Measurements from ENCODE around the gene KCTD19.

- TF ChIP-seq CTCF (IDR thresholded peaks at IDR 0.05) (no peak), POLR2A (IDR thresholded peaks at IDR 0.05) (no peak)
Measured at GRCh38 chr16:67302076-67302475, 24.5 kb downstream of the KCTD19 start.

All from esophagus squamous epithelium (tissue), 4 donors.